Muscle layer of duodenum (tissue), 2 donors: ENCODE data around the gene PRR35.

Experiments used
- H3K27ac ChIP-seq: one replicate; pipeline ENCODE4 v1.7.0; 2013; ENCODE audit warnings: mild to moderate bottlenecking, low read length
- H3K27me3 ChIP-seq: one replicate; pipeline ENCODE4 v1.7.0; 2013; ENCODE audit warnings: low read depth, mild to moderate bottlenecking, control low read depth, low read length
- H3K36me3 ChIP-seq, 2 donors: one replicate each; pipeline ENCODE4 v1.7.0; 2013; ENCODE audit warnings: low read length in 2 of 2, control low read depth in 1 of 2, mild to moderate bottlenecking in 1 of 2; ENCODE audit not compliant: insufficient read depth in 2 of 2, control insufficient read depth in 1 of 2
- H3K4me1 ChIP-seq, 2 donors: one replicate each; pipeline ENCODE4 v1.7.0; 2013; ENCODE audit warnings: low read length in 2 of 2, mild to moderate bottlenecking in 2 of 2, control low read depth in 1 of 2, moderate library complexity in 1 of 2; ENCODE audit not compliant: insufficient read depth in 2 of 2, control insufficient read depth in 1 of 2
- H3K4me3 ChIP-seq, 2 donors: one replicate each; pipeline ENCODE4 v1.7.0; 2013; ENCODE audit warnings: low read length in 2 of 2, low read depth in 1 of 2, mild to moderate bottlenecking in 1 of 2
- H3K9me3 ChIP-seq, 2 donors: one replicate each; pipeline ENCODE4 v1.7.0; 2013; ENCODE audit warnings: low read length in 2 of 2, control low read depth in 1 of 2, mild to moderate bottlenecking in 1 of 2; ENCODE audit not compliant: control insufficient read depth in 1 of 2
- donor health status: healthy.

Gene PRR35

DNA sequence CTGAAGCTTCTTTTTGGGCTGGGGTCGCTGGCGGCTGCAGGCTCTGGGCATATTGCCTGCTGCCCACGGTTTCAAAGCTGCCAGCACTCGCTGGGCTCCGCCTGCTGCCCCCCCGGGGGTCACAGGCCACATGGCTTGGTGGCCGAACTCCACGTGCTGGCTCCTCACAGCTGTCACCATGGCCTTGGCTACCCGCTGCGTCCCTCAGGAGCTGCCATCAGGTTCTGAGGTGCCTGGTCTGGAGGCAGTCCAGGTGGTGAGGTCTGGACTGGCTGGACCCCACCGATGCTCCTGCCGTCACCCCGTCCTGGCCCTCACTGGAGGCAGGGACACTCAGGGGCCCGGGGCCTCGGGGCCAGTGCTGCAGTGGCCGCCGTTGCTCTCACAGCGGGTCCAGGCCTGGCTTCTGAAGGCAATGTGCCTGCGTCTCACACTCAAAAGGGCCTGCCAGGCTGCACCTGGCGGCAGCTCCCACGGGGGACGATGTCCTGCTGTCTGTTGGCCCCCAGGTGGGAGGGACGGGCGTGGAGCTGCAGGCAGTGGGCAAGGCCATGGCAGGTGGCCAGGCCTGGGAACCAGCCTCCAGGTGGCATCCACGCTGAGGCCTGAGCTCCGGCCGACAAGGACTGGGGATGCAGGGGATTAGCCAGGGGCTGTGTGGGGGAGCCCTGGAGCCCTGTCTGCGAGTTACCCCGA lies 19.4 kb upstream of the PRR35 start:
- no peaks in the 10 kb centered on the region for H3K4me1 ChIP-seq
- no peaks in the 10 kb centered on the region for H3K9me3 ChIP-seq
- H3K4me3 ChIP-seq = no peak overlapping the region
- no peaks in the 10 kb centered on the region for H3K27me3 ChIP-seq
- no peak overlapping the region for H3K27ac ChIP-seq
- peaks cover 0 to 27% of the 10 kb centered on the region in 2 donors for H3K36me3 ChIP-seq

DNA sequence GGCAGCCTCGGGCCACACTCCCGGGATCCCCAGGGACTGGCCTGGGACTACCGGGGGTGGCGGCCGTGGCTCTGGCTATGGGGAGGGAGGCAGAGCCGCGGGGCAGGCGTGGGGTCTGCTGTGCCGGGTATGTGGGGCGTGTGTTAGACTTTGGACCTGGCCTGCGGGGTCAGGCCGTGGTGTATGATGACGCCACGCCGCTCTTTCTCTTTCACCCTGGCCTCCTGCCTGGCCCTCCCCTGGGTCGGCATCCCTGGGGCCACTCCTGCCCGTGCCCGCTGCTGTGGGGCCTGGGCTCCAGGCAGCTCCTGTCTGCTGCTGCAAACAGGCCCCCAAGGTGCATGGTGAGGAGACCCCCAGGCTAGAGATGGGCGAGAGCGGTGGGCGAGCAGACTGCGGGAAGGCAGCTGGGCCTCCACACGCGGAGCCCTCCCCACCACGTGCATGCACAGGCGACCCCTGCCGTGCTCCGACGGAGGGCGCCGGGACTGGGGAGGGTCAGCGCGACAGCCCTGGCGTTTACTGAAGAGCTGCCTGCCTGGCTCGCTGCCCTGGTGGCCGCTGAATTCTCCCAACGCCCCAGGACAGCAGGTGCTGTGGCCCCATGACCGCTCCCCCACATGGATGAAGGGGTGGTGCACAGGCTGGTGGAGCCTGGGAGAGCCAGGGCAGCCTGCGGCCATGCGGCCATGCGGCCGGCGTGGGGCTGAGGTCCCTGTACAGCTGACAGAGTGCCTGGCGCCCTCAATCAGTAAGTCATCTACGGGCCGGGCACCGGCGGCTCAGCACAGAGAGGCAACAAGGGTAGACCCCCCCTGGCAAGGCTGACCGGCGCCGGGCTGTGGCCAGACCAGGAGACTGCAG lies 16.7 kb upstream of the PRR35 start:
- H3K4me1 ChIP-seq = no peaks in the 10 kb centered on the region
- no peaks in the 10 kb centered on the region for H3K27me3 ChIP-seq
- H3K36me3 ChIP-seq = peaks cover 0 to 16% of the 10 kb centered on the region in 2 donors
- H3K27ac ChIP-seq = no peak overlapping the region
- H3K4me3 ChIP-seq = no peak overlapping the region
- H3K9me3 ChIP-seq = no peaks in the 10 kb centered on the region

DNA sequence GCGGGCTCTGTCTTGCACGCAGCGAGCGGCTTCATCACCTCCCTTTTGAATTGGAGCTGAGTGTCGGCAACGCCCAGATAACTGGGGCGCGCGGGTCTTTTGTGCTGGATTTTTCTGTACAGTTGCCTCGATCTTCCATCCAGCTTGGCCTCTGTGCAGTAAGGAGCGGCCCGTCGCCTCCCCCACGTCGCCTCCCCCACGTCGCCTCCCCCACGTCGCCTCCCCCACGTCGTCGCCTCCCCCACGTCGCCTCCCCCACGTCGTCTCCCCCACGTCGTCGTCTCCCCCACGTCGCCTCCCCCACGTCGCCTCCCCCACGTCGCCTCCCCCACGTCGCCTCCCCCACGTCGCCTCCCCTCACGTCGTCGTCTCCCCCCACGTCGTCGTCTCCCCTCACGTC lies 15.7 kb upstream of the PRR35 start:
- H3K9me3 ChIP-seq = no peaks in the 10 kb centered on the region
- no peaks in the 10 kb centered on the region for H3K4me1 ChIP-seq
- peaks cover 0 to 25% of the 10 kb centered on the region in 2 donors for H3K36me3 ChIP-seq
- H3K4me3 ChIP-seq = no peak overlapping the region
- no peak overlapping the region for H3K27ac ChIP-seq
- no peaks in the 10 kb centered on the region for H3K27me3 ChIP-seq

DNA sequence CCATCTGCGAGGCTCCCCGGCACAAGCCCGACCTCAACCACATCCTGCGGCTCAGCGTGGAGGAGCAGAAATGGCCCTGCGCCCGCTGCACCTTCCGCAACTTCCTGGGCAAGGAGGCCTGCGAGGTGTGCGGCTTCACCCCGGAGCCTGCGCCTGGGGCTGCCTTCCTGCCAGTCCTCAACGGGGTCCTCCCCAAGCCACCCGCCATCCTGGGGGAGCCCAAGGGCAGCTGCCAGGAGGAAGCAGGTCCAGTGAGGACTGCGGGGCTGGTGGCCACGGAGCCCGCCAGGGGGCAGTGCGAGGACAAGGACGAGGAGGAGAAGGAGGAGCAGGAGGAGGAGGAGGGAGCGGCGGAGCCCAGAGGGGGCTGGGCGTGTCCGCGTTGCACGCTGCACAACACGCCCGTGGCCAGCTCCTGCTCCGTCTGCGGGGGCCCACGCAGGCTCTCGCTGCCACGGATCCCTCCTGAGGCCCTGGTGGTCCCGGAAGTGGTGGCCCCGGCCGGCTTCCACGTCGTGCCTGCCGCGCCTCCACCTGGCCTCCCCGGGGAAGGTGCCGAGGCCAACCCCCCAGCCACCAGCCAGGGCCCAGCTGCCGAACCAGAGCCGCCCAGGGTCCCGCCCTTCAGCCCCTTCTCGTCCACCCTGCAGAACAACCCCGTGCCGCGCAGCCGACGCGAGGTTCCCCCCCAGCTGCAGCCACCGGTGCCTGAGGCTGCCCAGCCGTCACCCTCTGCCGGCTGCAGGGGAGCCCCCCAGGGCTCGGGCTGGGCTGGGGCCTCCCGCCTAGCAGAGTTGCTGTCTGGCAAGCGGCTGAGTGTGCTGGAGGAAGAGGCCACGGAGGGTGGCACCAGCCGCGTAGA lies 13.1 kb upstream of the PRR35 start:
- H3K4me3 ChIP-seq = no peak overlapping the region
- H3K27me3 ChIP-seq = no peaks in the 10 kb centered on the region
- H3K9me3 ChIP-seq = no peaks in the 10 kb centered on the region
- H3K27ac ChIP-seq = no peak overlapping the region
- peaks cover 0 to 49% of the 10 kb centered on the region in 2 donors for H3K36me3 ChIP-seq
- no peaks in the 10 kb centered on the region for H3K4me1 ChIP-seq

DNA sequence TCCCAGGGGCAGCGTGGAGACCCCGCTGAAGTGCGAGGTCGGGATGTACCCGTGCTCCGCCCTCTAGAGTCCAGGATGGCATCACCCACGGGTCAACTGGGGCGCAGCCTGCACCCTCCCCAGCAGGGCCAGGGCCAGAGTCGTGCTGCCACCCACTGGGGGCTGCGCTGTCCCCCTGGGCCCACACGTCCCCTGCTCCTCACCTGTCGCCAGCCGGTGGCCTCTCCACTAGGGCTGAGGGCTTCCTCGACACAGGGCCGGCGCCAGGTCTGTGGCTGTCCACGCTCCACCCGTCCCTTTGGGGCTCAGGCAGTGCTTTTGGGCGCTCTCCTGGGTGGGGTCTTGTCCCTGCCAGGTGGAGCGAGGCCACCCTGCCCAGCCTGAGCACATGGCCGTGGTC lies 11.6 kb upstream of the PRR35 start:
- Histone ChIP-seq H3K27me3 (no peaks in the 10 kb centered on the region), H3K4me1 (no peaks in the 10 kb centered on the region), H3K4me3 (no peak overlapping the region), H3K27ac (no peak overlapping the region), H3K9me3 (no peaks in the 10 kb centered on the region), H3K36me3 (peaks cover 0 to 52% of the 10 kb centered on the region in 2 donors)

DNA sequence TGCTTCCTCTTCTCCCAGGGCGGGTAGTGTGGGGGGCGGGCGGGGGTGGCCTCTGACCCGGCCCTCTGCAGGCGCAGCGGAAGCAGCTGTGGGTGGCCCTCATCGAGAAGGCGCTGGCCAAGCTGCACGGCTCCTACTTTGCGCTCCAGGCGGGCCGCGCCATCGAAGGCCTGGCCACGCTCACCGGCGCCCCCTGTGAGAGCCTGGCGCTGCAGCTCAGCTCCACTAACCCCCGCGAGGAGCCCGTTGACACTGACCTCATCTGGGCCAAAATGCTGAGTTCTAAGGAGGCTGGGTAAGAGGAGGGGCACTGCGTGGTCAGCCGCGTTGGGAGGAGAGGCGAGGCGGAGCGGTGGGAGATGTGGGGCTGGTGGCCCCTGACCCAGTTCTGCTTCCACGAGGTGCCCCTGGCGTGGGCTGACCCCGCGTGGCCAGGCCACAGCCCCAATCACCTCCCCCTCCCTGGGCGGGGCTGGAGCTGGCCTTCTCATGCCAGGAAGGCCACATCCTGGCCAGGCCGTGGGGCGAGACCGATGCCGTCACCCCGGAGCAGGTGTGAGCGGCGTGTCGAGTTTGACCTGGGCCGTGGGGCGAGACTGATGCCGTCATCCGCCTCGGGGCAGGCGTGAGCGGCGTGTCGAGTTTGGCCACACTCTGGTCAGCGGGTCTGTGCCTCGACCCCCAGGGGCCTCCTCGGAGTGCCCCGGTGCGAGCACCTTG lies 10.5 kb upstream of the PRR35 start:
- Histone ChIP-seq H3K9me3 (no peaks in the 10 kb centered on the region), H3K4me1 (no peaks in the 10 kb centered on the region), H3K4me3 (no peak overlapping the region), H3K27ac (no peak overlapping the region), H3K27me3 (no peaks in the 10 kb centered on the region), H3K36me3 (peaks cover 0 to 57% of the 10 kb centered on the region in 2 donors)

DNA sequence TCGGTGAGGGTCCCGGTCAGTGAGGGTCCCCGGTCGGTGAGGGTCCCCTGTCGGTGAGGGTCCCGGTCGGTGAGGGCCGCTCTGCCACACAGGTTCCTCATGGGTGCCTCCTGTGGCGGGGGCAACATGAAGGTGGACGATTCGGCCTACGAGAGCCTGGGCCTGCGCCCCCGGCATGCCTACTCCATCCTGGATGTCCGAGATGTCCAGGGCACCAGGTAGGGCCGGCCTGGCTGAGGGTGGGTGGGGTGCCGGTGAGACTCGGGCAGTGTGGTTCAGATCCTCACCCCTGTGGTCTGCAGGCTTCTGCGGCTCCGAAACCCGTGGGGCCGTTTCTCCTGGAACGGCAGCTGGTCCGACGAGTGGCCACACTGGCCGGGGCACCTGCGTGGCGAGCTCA lies 9.0 kb upstream of the PRR35 start:
- no peaks in the 10 kb centered on the region for H3K27me3 ChIP-seq
- peaks cover 0 to 57% of the 10 kb centered on the region in 2 donors for H3K36me3 ChIP-seq
- no peak overlapping the region for H3K4me3 ChIP-seq
- no peaks in the 10 kb centered on the region for H3K4me1 ChIP-seq
- H3K9me3 ChIP-seq = no peaks in the 10 kb centered on the region
- no peak overlapping the region for H3K27ac ChIP-seq

DNA sequence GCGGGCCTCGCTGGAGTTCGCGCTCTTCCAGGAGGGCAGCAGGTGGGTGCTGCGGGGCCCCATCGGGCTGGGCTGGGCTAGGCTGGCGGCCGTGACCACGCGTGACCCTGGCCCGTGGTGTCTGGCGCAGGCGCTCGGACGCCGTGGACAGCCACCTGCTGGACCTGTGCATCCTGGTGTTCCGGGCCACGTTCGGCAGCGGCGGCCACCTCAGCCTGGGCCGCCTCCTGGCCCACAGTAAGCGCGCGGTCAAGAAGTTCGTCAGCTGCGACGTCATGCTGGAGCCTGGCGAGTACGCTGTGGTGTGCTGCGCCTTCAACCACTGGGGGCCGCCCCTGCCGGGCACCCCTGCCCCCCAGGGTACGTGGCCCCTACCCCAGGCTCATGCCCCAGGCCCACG lies 8.0 kb upstream of the PRR35 start:
- Histone ChIP-seq H3K4me3 (no peak overlapping the region), H3K27me3 (no peaks in the 10 kb centered on the region), H3K9me3 (no peaks in the 10 kb centered on the region), H3K4me1 (no peaks in the 10 kb centered on the region), H3K36me3 (peaks cover 0 to 57% of the 10 kb centered on the region in 2 donors), H3K27ac (no peak overlapping the region)

DNA sequence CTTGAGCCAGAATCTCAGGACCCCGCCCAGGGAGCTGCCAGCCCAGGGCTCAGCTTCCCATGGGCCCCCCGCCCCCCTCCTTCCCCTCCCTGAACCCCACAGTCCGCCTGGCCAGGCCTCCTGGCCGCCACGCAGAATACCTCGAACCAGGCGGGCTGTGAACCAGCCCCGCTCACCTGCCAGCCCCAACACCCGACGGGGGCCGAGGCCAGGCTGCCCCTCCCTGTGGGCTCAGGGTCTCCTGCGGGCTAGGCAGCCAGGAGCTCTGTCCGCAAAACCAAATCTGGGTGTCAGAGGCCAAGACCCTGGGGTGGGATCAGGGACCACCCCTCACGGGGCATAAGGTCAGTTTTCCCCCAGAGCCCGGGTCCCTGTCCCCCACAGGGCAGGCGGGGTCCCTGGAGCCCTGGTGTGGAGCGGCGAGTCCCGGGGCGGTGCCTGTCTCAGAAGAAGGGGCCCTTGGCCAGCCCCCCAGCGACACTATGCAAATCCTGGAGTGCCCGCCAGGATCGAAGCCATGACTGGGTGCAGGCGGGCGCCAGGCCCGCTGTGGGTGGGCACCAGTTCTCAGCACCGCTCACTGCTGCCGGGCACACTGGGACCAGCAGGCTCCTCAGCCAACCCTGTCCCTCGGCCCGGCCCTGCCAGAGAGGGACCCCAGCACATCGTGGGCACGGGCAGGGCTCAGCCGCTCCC lies 6.4 kb upstream of the PRR35 start:
- Histone ChIP-seq H3K27ac (no peak overlapping the region), H3K27me3 (no peaks in the 10 kb centered on the region), H3K4me1 (no peaks in the 10 kb centered on the region), H3K9me3 (no peaks in the 10 kb centered on the region), H3K4me3 (no peak overlapping the region), H3K36me3 (peaks cover 0 to 43% of the 10 kb centered on the region in 2 donors)

DNA sequence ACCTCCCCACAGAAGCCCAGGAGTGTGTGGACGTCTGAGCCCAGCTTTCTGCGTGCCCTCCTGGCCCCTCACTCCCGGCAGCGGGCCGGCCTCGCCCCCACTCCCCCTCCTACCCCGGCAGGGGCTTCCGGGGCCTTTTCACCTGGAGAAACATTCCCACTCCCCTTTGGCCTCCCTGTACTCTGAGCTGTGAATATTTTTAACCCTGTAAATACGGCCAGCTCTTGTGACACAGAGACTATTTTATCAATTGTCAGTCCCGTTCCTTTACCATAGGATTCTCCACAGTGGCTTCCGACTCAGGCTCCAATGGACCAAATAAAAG lies 5.9 kb upstream of the PRR35 start:
- H3K27me3 ChIP-seq = no peaks in the 10 kb centered on the region
- H3K36me3 ChIP-seq = peaks cover 0 to 38% of the 10 kb centered on the region in 2 donors
- no peaks in the 10 kb centered on the region for H3K9me3 ChIP-seq
- H3K4me3 ChIP-seq = no peak overlapping the region
- H3K27ac ChIP-seq = no peak overlapping the region
- H3K4me1 ChIP-seq = no peaks in the 10 kb centered on the region
